ENCODE measurements around the gene NAPSA.

NAPSA gene

GRCh38 chr19:50321831-50322230 is 43.6 kb downstream of the NAPSA start:
- TF ChIP-seq HDGF (IDR thresholded peaks at IDR 0.05; ENCODE audit: borderline replicate concordance) (no peak), ZNF384 (IDR thresholded peaks at IDR 0.05) (no peak), NFRKB (IDR thresholded peaks at IDR 0.05) (no peak), CTBP1 (IDR thresholded peaks at IDR 0.05; ENCODE audit: borderline replicate concordance) (no peak), ARNT (IDR thresholded peaks at IDR 0.05) (no peak), FOXK2 (IDR thresholded peaks at IDR 0.05) (no peak), L3MBTL2 (conservative IDR thresholded peaks at IDR 0.05) (no peak), SP1 (IDR thresholded peaks at IDR 0.05) (no peak), PKNOX1 (IDR thresholded peaks at IDR 0.05) (no peak), ELF4 (IDR thresholded peaks at IDR 0.05) (no peak), SUZ12 (IDR thresholded peaks at IDR 0.05) (no peak), BHLHE40 (IDR thresholded peaks at IDR 0.05; ENCODE audit: borderline replicate concordance) (no peak), FOXA1 (IDR thresholded peaks at IDR 0.05) (no peak), TARDBP (IDR thresholded peaks at IDR 0.05) (no peak), FOXM1 (IDR thresholded peaks at IDR 0.05; ENCODE audit: borderline replicate concordance) (no peak), LEF1 (IDR thresholded peaks at IDR 0.05; ENCODE audit: borderline replicate concordance) (no peak)
- CTCF ChIA-PET: no interaction called here
- DNase-seq (ENCODE audit: extremely low spot score): no peak
- POLR2A ChIA-PET: interaction anchor here (1.3 kb wide), 1 partner anchor 9 kb away, joined by 3 read pairs; no protein-coding TSS in a partner anchor

GRCh38 chr19:50320596-50320995 is 44.8 kb downstream of the NAPSA start:
- POLR2A ChIA-PET: no interaction called here
- CTCF ChIA-PET: no interaction called here
- no peak for DNase-seq (ENCODE audit: extremely low spot score)
- TF ChIP-seq LEF1 (IDR thresholded peaks at IDR 0.05; ENCODE audit: borderline replicate concordance) (no peak), NFRKB (IDR thresholded peaks at IDR 0.05) (no peak)

GRCh38 chr19:50320051-50320450 is 45.4 kb downstream of the NAPSA start:
- no peak for TF ChIP-seq NFRKB (IDR thresholded peaks at IDR 0.05)
- TF ChIP-seq ZNF384 (IDR thresholded peaks at IDR 0.05): no peak
- no peak for TF ChIP-seq ELF4 (IDR thresholded peaks at IDR 0.05)
- DNase-seq (ENCODE audit: extremely low spot score): no peak
- ChIA-PET POLR2A (no interaction called here), CTCF (no interaction called here)

- ChIA-PET CTCF (interaction anchor here (0.7 kb wide), 1 partner anchor 9 kb away, joined by 4 read pairs; no protein-coding TSS in a partner anchor), POLR2A (no interaction called here)
- TF ChIP-seq L3MBTL2 (conservative IDR thresholded peaks at IDR 0.05) (no peak), SUZ12 (IDR thresholded peaks at IDR 0.05) (no peak), HDGF (IDR thresholded peaks at IDR 0.05; ENCODE audit: borderline replicate concordance) (no peak)
- no peak for DNase-seq (ENCODE audit: extremely low spot score)
Observed at GRCh38 chr19:50319156-50319555, 46.3 kb downstream of the NAPSA start.

GRCh38 chr19:50318438-50318837 is 47.0 kb downstream of the NAPSA start:
- ChIA-PET CTCF (no interaction called here), POLR2A (no interaction called here)
- no peak for TF ChIP-seq FOXK2 (IDR thresholded peaks at IDR 0.05)
- TF ChIP-seq SP1 (IDR thresholded peaks at IDR 0.05): no peak
- no peak for TF ChIP-seq ELF4 (IDR thresholded peaks at IDR 0.05)
- no peak for TF ChIP-seq FOXA1 (IDR thresholded peaks at IDR 0.05)
- TF ChIP-seq CTBP1 (IDR thresholded peaks at IDR 0.05; ENCODE audit: borderline replicate concordance): no peak
- no peak for TF ChIP-seq LEF1 (IDR thresholded peaks at IDR 0.05; ENCODE audit: borderline replicate concordance)
- no peak for TF ChIP-seq NFRKB (IDR thresholded peaks at IDR 0.05)
- TF ChIP-seq L3MBTL2 (conservative IDR thresholded peaks at IDR 0.05): no peak
- DNase-seq (ENCODE audit: extremely low spot score): no peak

- TF ChIP-seq TARDBP (IDR thresholded peaks at IDR 0.05) (no peak), NFRKB (IDR thresholded peaks at IDR 0.05) (no peak), ZNF384 (IDR thresholded peaks at IDR 0.05) (no peak), SUZ12 (IDR thresholded peaks at IDR 0.05) (no peak), ELF4 (IDR thresholded peaks at IDR 0.05) (no peak), L3MBTL2 (conservative IDR thresholded peaks at IDR 0.05) (no peak), SP1 (IDR thresholded peaks at IDR 0.05) (no peak), PKNOX1 (IDR thresholded peaks at IDR 0.05) (no peak), HDGF (IDR thresholded peaks at IDR 0.05; ENCODE audit: borderline replicate concordance) (no peak), FOXA1 (IDR thresholded peaks at IDR 0.05) (no peak), FOXK2 (IDR thresholded peaks at IDR 0.05) (no peak), BHLHE40 (IDR thresholded peaks at IDR 0.05; ENCODE audit: borderline replicate concordance) (no peak), CTBP1 (IDR thresholded peaks at IDR 0.05; ENCODE audit: borderline replicate concordance) (no peak), ARNT (IDR thresholded peaks at IDR 0.05) (no peak), LEF1 (IDR thresholded peaks at IDR 0.05; ENCODE audit: borderline replicate concordance) (no peak), FOXM1 (IDR thresholded peaks at IDR 0.05; ENCODE audit: borderline replicate concordance) (no peak)
- POLR2A ChIA-PET: interaction anchor here (1.3 kb wide), 1 partner anchor 8 kb away, joined by 7 read pairs; no protein-coding TSS in a partner anchor
- CTCF ChIA-PET: interaction anchor here (1.8 kb wide), 1 partner anchor 12 kb away, joined by 5 read pairs; the partner anchor contains the start of gene KCNC3
- DNase-seq (ENCODE audit: extremely low spot score): no peak
Observed at GRCh38 chr19:50317115-50317514, 48.3 kb downstream of the NAPSA start.

GRCh38 chr19:50315773-50316448 is 49.5 kb downstream of the NAPSA start:
- ChIA-PET POLR2A (interaction anchor here (0.5 to 1.6 kb wide), 7 partner anchors 8 to 28 kb away, joined by 3 to 12 read pairs (median 4); partner anchors contain the start of gene KCNC3), CTCF (interaction anchor here (0.9 to 1.8 kb wide), 3 partner anchors 9 to 13 kb away, joined by 4 to 5 read pairs (median 4); partner anchors contain the start of gene KCNC3)
- peak; percentile 56 for DNase-seq (ENCODE audit: extremely low spot score)
- TF ChIP-seq PKNOX1 (IDR thresholded peaks at IDR 0.05) (peak; percentile 81), ELF4 (IDR thresholded peaks at IDR 0.05) (no peak), NFRKB (IDR thresholded peaks at IDR 0.05) (no peak), BHLHE40 (IDR thresholded peaks at IDR 0.05; ENCODE audit: borderline replicate concordance) (no peak), LEF1 (IDR thresholded peaks at IDR 0.05; ENCODE audit: borderline replicate concordance) (no peak), CTBP1 (IDR thresholded peaks at IDR 0.05; ENCODE audit: borderline replicate concordance) (no peak)

Data from HEK293T (cell line).